Astrocyte of the spinal cord (primary cell): ENCODE results near the gene INSM2.

ENCODE experiments used
- DNase-seq: peaks from one replicate; pipeline ENCODE4 v3.0.0; 2011; ENCODE audit warnings: low read depth, low spot score
- H3K4me3 ChIP-seq: 2 replicates; pipeline ENCODE4 v1.5.1; 2011; ENCODE audit warnings: low read depth, mild to moderate bottlenecking, low read length, moderate library complexity
- CTCF ChIP-seq: IDR thresholded peaks from 2 replicates; pipeline ENCODE4 v1.5.1; 2012; ENCODE audit warnings: low read depth, mild to moderate bottlenecking, low read length, inconsistent platforms
- in situ Hi-C: cut with HindIII; loops from 2 replicates; pipeline ENCODE4 v1.10.0; 2017; ENCODE audit warnings: low sequenced_read_pairs

Gene INSM2

GRCh38 chr14:35578639-35579038, 44.7 kb downstream of the INSM2 start:
- in situ Hi-C loops, result no loop called here
- no peak overlapping the region for H3K4me3 ChIP-seq
- no peak for DNase-seq
- no peak for TF ChIP-seq CTCF
